ENCODE results near the gene NRXN2. TPM values are rescaled to one million over a fixed set of nuclear protein-coding genes. Genes with fewer than 3 reads are reported as not detected.

The NRXN2 gene
- total RNA-seq, 3 donors from 2014 or later, result 3.9 to 42.0 (median 6.9) TPM

GRCh38 chr11:64655941-64656601 is 66.9 kb downstream of the NRXN2 start:
- intact Hi-C loops (cut with DNase I, micrococcal nuclease), result no loop called here
- no peak for ATAC-seq
- TF ChIP-seq CTCF (IDR thresholded peaks at IDR 0.05), result no peak
- H3K4me1 ChIP-seq (ENCODE audit: low read depth), result no peaks in the 10 kb centered on the region
- no peaks in the 10 kb centered on the region for H3K36me3 ChIP-seq (ENCODE audit: low read depth)
- DNase-seq, result peak in 1 of 3 donors; percentile 21
- no peak overlapping the region for H3K4me3 ChIP-seq
- no peaks in the 10 kb centered on the region for H3K9me3 ChIP-seq

- DNase-seq (peak in 1 of 3 donors; percentile 39), ATAC-seq (peak; percentile 24)
- intact Hi-C loops (cut with DNase I, micrococcal nuclease), result loop anchor here in 1 of 2 donors (5.0 kb wide), 1 partner anchor 103 kb away; no protein-coding TSS in a partner anchor
- H3K36me3 ChIP-seq (ENCODE audit: low read depth), result no peaks in the 10 kb centered on the region
- no peak overlapping the region for H3K4me3 ChIP-seq
- H3K9me3 ChIP-seq, result no peaks in the 10 kb centered on the region
- no peaks in the 10 kb centered on the region for H3K4me1 ChIP-seq (ENCODE audit: low read depth)
- no peak for TF ChIP-seq CTCF (IDR thresholded peaks at IDR 0.05)
Measured at GRCh38 chr11:64654958-64655541, 67.9 kb downstream of the NRXN2 start.

GRCh38 chr11:64654439-64654838 is 68.6 kb downstream of the NRXN2 start:
- ATAC-seq (no peak), DNase-seq (peak in 1 of 3 donors; percentile 17)
- Histone ChIP-seq H3K4me3 (no peak overlapping the region), H3K9me3 (no peaks in the 10 kb centered on the region), H3K4me1 (ENCODE audit: low read depth) (no peaks in the 10 kb centered on the region), H3K36me3 (ENCODE audit: low read depth) (no peaks in the 10 kb centered on the region)
- no peak for TF ChIP-seq CTCF (IDR thresholded peaks at IDR 0.05)
- intact Hi-C loops (cut with DNase I, micrococcal nuclease), result loop anchor here in 1 of 2 donors (5.0 kb wide), 1 partner anchor 102 kb away; no protein-coding TSS in a partner anchor

DNA sequence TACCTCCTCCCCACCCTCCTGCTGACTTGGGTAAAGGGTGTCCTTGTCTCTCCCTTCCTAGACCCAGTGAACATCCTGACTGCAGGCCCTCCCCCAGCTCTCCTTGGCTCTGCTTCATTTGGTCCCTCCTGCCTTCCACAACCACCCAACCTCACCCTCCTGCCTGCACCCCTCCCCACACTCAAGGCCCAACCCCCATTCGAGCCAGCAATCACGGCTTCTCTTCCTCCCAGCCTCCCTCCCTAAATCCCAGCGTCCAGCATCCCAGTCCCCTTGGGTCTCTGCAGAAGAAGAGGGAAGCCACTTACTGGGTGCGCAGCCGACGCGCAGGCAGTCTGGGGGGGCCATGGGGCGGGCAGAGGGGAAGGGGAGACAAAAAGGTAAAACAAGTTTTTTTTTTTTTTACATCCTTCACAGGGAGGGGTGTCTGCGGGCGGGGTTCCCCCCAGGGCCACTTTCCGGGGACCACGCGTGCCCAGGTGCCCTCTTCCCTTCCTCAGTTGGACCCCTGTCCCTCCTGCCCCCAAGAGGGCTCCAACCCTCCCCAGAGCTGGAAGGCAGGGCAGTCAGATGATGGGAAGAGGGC is 69.5 kb downstream of the NRXN2 start:
- Histone ChIP-seq H3K4me3 (no peak overlapping the region), H3K4me1 (ENCODE audit: low read depth) (no peaks in the 10 kb centered on the region), H3K36me3 (ENCODE audit: low read depth) (no peaks in the 10 kb centered on the region), H3K9me3 (no peaks in the 10 kb centered on the region)
- DNase-seq, result peak in 1 of 3 donors; percentile 37
- intact Hi-C loops (cut with DNase I, micrococcal nuclease), result loop anchor here (2.0 to 5.0 kb wide), 2 partner anchors 101 kb away; no protein-coding TSS in a partner anchor
- TF ChIP-seq CTCF (IDR thresholded peaks at IDR 0.05), result no peak
- ATAC-seq, result no peak

DNA sequence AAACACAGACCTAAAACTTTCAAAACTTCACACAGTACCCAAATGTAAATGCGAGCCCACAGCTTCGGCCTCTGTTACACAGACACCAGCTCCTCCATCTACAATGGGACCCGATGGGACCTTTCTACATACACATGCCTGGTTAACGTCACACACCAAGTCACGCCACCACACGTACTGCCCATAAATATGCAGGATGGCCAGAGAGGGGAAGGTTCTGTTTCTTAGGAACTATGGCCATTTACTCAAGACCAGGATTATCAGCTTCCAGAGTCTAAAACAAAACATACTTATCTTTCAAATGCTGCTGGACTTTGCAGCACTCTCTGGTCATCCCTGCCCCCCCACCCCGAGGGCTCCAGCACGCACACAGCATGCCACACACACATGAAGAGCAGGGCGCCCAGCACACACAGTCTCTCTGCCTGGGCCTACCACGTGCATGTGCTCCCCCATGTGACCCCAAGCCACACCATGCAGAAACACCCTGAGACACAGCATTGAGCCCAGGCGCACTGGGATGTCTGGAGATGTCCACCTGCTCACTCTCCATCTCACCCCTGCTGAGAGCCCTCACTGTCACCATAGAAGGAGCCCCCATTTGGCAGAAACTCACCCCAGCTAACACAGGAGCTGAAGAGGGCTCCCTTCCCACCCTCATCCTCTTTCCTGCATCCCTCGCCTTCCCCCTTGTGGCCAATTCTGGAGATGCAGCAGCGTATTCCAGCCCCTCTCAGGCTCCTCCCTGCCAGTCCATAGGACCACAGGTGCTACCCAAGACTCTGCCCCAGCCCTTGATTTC is 70.2 kb downstream of the NRXN2 start:
- Histone ChIP-seq H3K4me3 (no peak overlapping the region), H3K4me1 (ENCODE audit: low read depth) (no peaks in the 10 kb centered on the region), H3K36me3 (ENCODE audit: low read depth) (no peaks in the 10 kb centered on the region), H3K9me3 (no peaks in the 10 kb centered on the region)
- peak; percentile 70 for TF ChIP-seq CTCF (IDR thresholded peaks at IDR 0.05)
- ATAC-seq (peak; percentile 79), DNase-seq (peak in 2 of 3 donors; percentile 85 to 88)
- intact Hi-C loops (cut with DNase I, micrococcal nuclease), result loop anchor here (2.0 to 5.0 kb wide), 2 partner anchors 100 kb away; no protein-coding TSS in a partner anchor
